HG03097 (cell line): ENCODE results near the gene IQGAP2.
"Not testable (repeated sequence)": the region's sequence is repeated elsewhere in the genome, so short reads cannot be mapped to it uniquely, and the experiment has no call there.

Experiments
- ATAC-seq: cut with Tn5 transposase; IDR thresholded peaks from one replicate; pipeline ENCODE4 v1.9.1; 2021; ENCODE audit not compliant: unreplicated experiment, low FRiP score

Gene IQGAP2

DNA sequence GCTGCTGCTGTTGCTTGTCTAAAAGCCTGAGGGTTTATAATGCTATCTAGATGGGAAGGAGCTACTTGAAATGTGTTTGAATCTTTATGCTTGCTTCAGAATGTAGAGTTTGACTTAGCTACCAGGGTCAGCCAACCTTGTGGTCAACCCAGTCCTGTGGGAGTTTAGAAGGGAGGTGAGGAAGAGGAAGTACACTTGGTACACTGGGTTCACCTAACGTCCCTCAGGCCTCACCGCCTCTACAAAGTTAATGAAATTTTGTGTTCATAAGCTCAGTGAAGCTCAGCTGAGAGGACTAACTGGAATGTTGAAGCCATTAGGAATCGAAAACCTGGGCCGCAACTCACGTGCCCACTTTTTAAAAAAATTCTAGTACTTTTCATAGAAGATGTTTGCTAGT lies 10.7 kb downstream of the IQGAP2 start:
- no peak for ATAC-seq

DNA sequence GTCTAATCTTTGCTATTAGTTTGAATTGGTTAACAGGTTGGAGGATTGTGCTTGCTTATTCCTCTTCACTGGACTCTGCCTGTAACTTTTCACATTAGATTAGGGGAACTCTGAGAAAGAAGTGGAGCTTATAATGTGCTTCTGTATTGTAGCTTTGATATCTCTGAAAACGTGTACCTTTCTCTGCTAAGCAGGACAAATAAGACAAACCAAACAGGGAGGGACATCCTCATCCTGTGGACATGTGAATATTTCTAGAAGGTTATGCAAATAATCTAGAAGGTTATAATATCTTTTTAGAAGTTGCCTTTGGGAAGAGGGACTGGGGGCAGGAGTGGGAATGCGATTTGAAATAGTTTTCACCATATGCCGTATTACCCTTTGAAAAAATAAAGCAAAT lies 11.7 kb downstream of the IQGAP2 start:
- ATAC-seq: no peak

DNA sequence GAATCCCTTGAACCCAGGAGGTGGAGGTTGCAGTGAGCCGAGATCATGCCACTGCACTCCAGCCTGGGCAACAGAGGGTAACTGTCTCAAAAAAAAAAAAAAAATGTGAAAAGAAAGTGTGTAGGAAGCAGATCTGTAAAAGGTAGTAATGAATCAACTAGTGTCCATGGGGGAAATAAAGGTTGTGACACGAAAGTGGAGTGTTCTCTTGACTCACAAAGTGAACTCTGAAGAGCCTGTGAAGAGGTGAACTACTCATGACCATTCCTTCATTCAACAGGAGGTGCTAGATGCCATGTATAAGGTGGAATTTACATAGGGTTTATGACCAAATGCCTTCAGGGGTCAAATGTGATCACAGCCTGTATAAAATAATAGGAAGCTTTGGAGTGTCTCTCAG lies 12.8 kb downstream of the IQGAP2 start:
- no peak for ATAC-seq

DNA sequence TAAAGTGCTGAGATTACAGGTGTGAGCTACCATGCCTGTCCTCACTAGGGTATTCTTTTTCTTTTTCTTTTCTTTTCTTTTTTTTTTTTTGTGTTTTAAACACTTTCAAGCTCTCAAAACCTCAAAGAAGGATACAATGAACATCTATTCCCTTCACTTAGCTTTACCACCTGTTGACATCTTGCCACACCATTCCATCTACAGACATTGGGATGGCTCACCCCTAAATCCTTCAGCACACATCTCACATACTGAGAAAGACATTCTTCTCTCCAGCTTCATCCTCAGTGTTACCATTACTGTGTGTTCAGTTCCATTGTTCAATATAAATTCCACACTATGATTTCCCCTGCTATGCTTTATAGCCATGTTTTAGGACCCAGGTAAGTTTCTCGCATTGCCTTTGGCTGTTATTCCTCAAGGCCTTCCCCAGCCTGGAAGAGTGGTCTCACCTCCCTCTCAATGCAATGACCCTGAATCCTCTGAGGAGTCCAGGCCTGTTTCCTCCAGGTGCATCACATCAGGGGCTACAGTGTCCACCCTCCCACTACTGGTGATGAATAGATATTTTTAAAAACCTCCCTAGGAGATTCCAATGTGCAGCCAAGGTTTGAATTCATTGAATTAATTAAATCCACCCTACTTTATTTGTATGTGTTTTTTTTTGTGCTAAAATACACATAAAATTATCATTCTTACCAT lies 16.7 kb downstream of the IQGAP2 start:
- no peak for ATAC-seq

DNA sequence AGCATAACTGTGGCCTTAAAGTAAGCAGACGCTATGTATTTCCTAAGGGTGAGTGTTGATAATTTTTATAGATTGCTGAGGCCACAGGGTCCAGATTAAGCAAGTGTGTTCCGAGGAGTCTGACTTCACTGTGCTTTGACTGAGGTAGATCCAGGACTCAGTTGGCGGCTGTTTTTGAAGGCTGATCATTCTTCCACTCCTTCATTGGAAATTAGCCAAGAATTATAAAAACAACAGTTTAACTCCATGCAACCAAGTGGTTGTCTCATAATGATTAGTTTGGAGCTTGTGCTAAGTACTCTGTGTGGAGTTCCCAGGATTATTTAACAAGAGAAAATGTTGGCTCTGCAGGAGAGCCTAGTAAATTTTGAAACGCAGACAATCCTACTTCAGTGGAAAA lies 19.1 kb downstream of the IQGAP2 start:
- no peak for ATAC-seq

DNA sequence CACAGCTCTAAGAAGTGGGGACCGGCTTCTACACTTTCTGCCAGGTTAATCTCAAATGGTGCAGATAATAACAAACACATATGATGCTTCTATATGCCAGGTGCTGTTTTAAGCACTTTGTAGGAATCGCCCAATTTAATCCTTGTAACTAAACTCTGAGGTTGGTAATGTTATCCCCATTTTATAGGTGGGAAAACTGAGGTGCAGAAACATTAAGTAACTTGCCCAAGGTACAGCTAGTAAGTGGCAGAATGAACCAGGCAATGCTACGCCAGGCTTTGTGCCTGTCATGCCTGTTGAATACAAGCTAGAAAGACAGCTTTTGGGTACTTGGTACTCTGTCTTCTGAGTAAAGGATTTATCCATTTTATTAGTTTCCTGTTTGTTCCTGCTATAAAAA lies 19.7 kb downstream of the IQGAP2 start:
- no peak for ATAC-seq

DNA sequence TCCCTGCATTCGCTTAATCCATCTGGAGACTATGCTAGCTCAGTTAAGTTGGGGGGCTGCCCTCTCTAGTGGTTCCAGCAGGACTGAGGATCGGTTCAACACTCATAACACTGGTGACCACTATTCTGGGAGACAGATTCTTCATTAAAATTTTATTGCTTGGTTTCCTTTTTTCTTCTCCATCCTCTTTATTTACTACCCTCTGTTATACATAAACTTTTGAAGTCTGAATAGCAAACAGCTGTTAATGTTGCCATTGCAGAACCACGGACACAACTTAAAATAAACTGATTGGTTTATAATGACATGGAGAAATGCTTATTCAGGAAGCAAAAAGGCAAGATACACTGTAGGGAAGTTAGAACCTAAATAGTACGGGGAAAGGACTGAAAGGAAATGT lies 22.1 kb downstream of the IQGAP2 start:
- ATAC-seq: no peak

DNA sequence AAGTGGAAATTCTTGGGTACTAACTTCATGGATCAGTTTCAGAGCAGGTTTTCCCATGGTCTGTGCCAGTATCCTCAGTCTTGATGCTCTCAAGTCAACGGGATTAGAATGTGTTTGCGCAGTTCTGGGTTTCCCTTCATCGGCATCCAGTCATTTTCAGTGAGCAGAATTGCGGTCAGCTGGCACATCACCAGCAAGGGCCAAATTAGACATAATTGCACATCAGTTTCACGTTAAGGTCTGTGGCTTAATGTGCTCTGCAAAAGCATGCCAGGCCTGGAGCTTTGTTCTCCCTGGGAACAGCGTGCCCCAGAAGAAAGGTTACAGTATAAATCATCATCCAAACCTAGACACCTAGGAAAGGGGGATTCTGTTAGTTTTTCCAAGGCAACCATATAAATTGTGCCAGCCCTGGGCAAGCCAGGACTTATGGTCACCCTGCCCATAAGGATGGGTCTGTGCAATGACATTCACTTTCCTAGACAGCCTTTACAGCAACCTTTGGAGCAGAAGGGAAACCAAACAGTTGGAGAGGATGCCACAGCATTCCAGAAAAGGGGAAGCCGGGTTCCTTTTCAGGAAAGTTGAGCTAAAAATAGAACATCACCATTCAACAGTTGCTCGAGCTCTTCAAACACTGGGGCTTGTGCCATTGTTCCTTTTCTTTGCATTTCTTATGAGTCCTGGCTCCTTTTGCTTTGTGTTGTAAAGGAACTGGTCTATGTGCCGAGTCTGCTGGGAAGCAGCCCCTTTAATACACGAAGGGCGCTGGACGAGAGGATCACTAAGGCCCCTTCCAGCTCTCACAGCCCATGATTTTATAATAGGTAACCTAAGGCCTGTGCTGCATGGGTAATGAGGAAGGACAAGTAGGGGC lies 23.1 kb downstream of the IQGAP2 start:
- no peak for ATAC-seq

DNA sequence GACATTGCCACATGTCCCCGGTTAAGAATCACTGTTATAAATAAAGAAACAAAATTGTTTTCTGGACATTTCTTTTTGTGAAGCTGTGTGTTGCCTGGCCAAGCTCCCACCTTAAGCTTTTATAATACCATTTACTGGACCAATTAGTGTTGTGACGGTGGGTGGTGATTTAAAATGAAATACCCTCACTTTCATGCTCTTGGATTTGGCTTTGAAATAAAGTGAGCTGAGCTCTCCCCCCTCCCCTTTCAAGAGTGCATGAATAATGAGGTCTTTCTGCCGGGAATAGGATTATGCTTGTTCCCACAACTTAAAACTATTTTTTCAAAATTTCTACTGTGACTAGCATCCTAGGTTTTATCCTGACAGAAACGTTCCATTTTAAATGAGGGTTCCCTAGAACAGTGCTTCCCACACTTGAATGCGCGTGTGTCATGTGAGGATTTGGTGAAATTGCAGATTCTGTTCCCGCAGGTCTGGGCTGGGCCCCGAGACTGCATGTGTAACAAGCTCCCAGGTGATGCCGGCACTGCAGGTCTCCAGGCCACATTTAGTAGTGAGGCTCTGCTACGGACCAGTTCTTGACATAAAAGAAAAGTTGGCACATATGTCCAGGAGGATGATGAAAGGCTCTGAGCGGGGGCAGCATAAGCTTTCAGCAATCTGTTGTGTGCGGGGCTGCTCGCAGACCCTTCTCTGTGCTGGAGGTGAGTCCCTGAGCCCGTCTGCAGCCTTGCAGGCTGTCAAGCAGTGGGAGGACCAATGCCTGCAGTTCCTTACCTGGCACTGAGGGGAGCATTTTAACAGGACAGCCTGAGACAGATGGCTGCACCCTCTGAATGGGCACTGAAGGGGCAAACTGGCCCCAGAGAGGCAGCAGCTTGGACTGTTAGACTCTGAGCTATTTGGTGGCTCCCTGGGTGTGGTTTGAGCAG lies 24.4 kb downstream of the IQGAP2 start:
- no peak for ATAC-seq

DNA sequence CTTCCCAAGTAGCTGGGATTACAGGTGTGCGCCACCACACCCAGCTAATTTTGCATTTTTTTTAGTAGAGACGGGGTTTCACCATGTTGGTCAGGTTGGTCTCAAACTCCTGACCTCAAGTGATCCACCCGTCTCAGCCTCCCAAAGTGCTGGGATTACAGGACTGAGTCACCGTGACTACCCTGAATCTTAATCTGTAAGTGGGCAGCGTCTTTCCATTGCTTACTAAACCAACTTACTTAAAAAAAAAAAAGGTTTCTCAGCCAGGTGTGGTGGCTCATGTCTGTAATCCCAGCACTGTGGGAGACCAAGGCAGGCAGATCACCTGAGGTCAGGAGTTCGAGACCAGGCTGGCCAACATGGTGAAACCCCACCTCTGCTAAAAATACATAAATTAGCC lies 25.5 kb downstream of the IQGAP2 start:
- not testable (repeated sequence) for ATAC-seq

DNA sequence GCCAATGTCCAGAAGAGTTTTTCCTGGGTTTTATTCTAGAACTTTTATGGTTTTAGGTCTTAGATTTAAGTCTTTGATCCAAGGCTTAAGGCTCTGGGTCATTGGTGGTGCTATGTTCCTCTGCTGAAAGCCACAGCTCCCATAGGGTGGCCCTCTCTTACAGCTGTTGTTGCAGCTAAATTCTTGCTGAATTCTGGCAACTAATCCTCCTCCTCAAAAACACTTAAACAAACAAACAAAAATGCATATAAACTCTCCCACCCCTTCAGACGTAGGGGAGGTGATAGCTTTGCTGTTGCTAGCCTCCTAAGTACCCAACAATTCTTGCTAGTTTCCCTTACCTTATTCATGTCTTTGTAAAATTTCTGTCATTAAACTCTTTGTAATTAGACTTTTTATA lies 30.2 kb downstream of the IQGAP2 start:
- ATAC-seq: no peak

DNA sequence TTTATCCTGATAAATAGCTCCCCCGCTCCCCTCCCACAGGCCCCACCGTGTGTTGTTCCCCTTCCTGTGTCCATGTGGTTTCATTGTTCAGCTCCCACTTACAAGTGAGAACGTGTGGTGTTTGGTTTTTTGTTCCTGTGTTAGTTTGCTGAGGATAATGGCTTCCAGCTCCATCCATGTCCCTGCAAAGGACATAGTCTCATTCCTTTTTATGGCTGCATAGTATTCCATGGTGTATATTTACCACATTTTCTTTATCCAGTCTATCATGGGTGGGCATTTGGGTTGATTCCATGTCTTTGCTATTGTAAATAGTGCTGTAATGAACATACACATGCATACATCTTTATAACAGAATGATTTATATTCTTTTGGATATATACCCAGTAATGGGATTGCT lies 34.4 kb downstream of the IQGAP2 start:
- ATAC-seq: not testable (repeated sequence)

DNA sequence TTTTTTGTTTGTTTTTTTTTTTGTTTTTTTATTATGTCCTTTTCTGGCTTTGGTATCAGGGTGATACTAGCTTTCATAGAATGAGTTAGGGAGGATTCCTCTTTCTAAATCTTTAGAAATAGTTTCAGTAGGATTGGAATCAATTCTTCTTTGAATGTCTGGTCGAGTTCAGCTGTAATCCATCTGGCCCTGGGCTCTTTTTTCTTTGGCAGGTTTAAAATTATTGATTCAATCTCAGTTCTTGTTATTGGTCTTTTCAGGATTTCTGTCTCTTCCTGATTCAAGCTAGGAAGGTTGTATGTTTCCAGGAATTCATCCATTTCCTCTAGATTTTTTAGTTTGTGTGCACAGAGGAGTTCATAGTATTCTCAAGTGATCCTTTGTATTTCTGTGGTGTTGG lies 34.9 kb downstream of the IQGAP2 start:
- no peak for ATAC-seq

DNA sequence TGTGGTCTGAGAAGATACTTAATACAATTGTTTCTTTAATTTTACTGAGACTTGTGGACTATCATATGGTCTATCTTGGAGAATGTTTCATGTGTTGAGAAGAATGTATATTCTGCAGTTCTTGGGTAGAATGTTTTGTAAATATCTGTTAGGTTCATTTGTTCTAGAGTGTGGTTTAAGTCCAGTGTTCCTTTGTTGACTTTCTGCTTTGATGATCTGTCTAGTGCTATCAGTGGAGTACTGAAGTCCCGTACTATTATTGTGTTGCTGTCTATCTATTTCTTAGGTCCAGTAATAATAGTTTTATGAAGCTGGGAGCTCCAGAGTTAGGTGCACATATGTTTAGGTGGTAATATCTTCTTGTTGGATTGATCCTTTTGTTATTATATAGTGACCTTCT lies 36.1 kb downstream of the IQGAP2 start:
- ATAC-seq: no peak

DNA sequence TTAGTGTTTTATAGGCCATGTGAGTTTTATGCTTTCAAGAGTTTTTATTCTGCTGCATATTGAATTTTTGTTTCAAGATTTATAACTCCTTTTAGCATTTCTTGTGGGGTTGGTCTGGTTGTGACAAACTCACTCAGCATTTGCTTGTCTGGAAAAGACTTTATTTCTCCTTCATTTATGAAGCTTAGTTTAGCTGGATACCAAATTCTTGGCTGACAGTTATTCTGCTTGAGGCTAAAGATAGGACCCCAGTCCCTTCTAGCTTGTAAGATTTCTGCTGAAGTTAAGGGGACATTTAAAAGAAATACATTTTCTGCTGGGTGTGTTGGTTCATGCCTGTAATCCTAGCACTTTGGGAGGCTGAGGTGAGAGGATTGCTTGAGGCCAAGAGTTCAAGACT lies 36.8 kb downstream of the IQGAP2 start:
- no peak for ATAC-seq

DNA sequence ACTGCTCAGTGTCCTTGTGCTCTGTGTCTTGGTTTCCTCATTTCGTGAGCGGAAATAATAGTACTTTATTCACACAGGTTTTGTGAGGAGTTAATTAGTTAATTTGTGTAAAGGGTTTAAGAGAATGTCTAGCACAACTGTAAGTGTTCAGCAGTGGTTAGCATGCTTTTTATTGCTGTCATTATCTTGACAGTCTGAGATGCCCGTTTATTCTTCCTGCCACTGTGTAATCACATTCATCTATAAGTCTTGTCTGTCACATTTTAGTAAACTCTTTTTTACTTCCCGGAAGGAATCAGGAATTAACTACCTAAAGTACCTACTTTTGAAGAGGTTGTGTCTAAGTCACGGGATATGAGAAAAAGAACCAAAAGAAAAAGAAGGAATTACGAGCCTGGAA lies 38.0 kb downstream of the IQGAP2 start:
- ATAC-seq: no peak

DNA sequence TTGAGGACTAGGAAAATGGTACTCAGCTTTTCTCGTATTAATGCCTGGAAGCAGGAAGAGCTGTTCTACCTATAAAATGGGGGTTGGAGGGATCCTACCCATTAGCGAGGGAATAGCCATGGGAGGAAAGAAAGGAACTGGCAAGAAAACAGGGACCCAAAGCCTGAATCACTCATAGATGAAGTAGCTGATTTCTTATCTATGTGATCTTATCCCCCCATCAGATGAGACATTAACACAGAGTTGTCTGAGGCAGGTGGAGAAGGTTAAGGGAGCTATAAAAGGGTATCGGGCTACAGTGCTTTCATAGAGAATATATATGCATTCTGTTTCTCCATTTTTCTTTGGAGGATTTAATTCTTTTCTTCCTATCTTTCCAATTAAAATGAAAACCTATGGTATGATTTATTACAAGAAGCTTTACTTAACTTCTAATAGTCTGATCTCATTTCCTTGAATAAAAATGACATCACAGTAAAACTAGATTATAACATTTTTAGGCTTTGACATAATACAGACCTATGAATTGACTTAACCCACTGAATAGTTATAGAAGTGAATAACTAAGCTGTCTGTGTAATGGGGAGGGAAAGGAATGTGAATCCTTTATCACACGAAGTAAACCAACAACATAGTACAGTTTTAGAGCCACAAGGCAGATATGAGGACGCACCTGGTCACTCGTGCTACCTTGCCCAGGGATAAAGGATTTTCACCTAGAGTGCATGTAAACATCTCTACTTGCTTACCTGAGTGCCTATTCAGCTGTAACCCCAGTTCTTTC lies 39.0 kb downstream of the IQGAP2 start:
- no peak for ATAC-seq

DNA sequence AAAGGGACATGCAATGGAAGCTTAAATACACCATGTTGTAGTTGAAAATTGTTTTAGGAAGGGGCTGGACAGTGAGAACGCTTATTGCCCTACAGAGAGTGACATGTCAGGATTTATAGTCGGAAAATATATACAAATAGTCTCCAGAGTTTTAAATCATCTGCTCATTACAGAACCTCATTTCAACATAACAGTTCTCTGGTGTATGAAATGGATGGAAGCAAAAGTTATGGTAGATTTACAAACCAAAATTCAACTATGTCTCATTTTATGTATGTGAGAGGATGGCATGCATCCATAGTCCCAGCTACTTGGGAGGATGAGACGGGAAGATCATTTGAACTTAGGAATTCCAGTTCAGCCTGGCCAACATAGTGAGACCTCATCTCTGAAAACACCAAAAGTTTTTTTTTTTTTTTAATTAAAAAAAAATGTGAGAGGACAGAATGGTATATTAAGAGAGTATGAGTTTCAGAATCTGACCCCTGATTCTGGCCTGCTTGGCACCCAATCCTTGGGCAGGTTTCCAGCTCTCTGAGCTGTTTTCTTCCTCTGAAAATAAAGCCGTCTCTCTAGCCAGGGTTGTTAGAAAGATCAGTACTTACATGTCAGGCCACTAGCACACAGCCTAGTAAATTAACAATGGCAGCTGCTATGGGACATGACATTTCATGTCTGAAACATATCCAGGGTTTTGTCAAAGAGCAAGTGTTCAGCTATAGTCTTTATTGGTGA lies 40.1 kb downstream of the IQGAP2 start:
- no peak for ATAC-seq

DNA sequence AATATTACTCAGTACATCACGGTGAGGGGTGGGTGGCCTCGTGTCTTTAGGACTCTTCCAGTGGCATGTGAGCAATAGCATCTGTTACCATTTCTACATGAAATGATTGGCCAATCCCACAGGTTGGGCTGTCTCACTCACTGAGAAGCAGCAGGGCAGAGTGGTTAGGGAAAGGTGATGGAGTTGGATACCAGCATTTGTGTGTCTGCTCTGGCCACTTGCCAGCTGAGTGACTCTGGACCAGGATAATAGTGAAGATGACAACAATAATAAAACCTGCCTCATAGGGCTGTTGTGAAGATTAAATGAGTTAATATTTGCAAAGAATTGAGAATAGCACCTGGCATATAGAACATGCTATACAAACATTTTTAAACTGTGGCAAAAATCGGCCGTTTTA lies 42.0 kb downstream of the IQGAP2 start:
- ATAC-seq: no peak

DNA sequence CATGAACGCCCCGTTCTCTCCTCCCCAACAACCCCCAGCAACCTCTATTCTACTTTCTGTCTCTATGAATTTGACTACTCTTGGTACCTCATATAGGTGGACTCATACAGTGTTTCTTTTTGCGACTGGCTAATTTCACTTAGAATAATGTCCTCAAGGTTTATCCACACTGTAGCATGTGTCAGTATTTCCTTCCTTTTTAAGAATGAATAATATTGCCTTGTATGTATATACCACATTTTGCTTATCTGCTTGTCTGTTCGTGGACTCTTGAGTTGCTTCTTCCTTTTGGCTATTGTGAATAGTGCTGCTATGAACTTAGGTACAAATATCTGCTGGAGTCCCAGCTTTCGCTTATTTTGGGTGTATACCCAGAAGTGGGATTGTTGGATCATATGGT lies 42.7 kb downstream of the IQGAP2 start:
- no peak for ATAC-seq
